ENCODE data around the gene NUDT4.
"Not testable (repeated sequence)": the region's sequence is repeated elsewhere in the genome, so short reads cannot be mapped to it uniquely, and the experiment has no call there.

Gene NUDT4

DNA sequence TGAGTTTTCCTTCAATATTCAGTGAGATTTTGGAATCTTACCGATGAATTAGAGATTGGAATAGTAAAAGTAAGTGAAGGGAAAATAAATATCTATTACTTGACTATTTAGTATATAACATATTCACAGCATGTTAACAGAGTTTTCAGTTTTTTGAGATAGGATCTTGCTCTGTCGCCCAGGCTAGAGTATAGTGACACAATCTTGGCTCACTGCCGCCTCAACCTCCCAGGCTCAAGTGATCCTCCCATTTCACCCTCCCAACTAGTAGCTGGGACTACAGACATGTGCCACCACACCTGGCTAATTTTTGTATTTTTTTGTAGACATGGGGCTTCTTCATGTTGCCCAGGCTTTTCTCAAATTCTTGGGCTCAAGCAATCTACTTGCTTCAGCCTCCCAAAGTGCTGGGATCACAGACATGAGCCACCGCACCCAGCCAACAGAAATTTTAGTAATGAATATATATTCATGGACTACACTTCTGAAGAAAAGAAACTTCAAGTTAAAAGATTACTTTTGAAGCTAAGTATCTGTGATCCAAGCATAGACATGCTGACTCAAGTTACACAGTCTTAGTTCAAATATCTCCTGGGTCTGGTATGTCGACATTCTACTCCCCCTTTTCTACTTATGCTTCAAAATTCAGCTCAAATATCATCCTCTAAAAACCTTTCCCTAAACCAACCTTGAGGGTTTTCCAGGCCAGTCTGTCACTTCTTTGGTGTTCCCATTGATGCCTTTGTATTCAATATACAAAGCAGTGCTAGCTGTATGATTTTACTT, 50.2 kb downstream of the NUDT4 start:
- FAIRE-seq = no peak

DNA sequence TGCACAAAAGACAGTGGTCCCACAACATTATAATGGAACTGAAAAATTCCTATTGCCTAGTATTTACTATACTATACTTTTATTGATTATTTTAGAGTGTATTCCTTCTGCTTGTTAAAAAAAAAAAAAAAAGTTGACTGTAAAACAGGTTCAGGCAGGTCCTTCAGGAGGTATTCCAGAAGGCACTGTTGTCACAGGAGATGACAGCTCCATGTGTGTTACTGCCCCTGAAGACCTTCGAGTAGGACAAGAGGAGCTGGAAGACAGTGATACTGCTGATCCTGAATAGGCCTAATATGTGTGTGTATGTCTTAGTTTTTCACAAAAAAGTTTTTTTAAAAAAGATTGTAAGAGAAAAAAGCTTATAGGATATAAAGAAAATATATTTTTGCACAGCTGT, 51.7 kb downstream of the NUDT4 start:
- DNase-seq (ENCODE audit: low spot score) (no peak), FAIRE-seq (no peak)

More for the DNA sequence above, 50.2 kb downstream of the NUDT4 start:
- no peak for DNase-seq (ENCODE audit: low spot score)

DNA sequence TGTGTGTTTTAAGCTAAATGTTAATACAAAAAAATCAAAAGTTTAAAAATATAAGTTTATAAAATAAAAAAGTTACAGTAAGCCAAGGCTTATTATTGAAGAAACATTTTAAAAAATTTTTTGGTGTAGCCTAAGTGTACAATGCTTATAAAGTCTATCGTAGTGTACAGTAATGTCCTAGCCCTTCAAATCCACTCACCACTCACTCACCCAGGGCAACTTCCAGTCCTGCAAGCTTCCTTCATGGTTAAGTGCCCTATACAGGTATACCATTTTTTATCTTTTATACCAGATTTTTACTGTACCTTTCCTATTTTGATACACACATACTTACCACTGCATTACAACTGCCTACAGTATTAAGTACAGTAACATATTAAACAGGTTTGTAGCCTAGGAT, 52.1 kb downstream of the NUDT4 start:
- DNase-seq (ENCODE audit: low spot score) = no peak
- FAIRE-seq = no peak

DNA sequence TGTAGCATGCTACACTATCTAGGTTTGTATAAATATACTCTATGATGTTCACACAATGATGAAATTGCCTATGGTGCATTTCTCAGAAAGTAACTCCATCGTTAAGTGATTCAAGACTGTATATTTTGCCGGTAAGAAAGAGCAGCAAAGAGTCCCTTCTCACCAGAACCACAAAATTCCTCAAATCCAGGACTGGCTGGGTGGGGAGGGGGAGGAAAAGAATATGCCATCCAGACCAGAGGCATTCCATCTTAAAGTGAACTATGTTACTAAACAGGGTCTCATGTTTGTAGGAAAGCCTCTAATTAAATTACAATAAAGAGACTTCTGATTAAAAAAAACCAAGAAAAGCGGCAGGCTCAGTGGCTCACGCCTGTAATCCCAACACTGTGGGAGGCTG, 52.6 kb downstream of the NUDT4 start:
- no peak for FAIRE-seq
- DNase-seq (ENCODE audit: low spot score) = no peak

DNA sequence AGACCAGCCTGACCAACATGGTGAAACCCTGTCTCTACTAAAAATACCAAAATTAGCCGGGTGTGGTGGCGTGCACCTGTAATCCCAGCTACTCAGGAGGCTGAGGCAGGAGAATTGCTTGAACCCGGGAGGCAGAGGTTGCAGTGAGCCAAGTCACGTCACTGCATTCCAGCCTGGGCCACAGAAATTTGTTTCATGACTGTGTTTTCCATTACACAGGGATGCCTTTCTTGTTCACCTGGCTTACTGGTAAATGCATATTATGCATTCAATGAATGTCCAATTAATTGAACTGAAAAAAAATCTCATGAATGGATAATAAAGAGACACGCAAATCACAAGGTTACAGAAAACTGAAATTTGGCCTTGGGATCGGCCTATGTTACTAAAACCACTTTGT, 54.3 kb downstream of the NUDT4 start:
- not testable (repeated sequence) for DNase-seq (ENCODE audit: low spot score); FAIRE-seq

DNA sequence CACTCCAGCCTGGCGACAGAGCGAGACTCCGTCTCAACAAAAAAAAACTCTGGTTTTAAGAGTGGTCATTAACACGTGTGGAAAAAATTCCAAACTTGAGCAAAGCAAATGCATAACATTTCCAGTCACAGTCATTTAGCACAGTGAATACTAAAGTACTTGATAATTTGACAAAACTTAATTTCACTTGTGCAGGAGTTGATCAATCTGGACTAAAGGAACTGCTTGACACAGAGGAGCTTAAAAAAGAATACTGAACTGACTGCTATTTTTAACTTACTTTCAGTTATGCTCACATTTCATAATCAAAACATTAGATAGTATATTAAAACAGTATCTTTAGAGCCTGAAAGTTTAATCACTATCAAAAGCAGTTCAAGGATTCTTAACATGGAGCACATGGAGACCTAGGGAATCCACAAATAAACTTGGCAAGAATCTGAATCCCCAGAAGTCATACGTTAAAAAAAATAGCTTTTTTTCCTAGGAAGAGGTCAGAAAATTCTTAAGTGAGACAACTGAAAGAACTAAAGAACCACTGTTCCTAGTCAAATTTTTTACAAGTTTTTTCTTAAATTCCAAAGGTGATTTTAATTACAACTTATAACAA, 56.6 kb downstream of the NUDT4 start:
- DNase-seq (ENCODE audit: low spot score) (no peak), FAIRE-seq (no peak)

DNA sequence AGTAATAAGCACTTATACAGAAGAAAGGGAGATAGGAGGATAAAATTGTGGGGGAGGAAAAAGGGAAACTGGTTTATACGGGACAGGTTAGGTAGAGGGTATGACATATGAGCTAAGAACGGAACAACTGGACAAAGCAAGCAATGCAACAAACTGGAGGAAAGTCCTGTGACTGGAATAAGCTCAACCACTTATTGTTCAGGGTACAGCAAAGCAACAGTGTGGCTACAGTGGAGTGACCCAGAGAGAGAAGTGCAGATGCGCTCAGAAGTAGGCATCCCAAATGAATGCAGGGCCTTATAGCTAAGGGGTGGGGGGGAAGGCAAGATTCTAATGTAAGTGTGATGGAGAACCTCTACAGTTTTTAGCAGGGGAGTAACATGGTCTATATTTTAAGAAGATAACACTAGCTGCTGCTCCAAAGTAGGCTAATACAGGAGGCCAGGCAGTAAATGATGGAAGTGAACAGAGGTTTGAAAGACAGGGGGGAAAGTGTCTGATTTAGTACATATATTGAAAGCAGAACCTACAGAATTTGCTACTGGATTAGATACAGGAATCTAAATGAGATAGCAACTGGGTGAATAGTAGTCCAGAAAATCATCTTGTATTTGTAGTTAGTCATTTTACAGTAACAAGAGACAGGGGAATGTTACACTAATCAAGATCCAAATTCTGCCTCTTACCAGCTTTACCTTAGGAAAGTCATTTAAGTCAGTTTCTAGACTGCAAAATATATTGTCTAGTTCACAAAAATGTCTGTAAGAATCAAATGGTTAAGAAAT, 60.7 kb downstream of the NUDT4 start:
- DNase-seq (ENCODE audit: low spot score) (no peak), FAIRE-seq (no peak)

DNA sequence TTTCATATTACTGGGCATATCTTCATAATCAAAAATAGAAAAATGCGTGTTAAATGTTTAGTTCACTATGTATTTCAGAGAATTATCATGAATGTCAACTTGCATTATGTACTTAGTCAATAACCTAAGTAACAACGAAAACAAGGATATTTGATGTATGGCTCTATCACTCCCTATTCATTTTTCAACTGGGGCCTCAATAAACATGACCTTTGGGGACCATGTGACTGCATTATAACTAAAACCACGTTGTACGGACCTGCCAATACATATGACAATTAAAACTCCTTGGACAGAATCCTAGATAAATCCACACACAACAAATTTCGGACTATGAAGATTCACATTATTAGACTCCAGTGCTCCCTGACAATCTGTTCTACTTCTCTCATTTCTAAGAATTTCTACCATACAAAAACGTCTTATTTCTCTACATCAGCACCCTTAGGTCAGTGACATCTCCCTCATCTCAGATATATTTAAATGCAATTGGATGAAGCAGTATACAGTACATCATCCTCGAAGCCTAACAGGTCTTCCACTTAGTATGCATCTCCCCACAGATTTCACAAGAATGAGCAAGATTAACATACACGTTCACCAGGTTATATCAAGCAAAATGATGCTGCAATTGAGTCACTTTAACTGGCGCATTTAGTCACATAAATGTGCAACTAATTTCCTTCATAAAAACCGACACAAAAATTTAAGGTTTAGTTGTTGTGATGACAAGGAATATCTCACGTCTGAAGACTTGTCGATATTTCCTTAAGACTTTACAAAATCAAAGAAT, 62.5 kb downstream of the NUDT4 start:
- no peak for FAIRE-seq
- no peak for DNase-seq (ENCODE audit: low spot score)

DNA sequence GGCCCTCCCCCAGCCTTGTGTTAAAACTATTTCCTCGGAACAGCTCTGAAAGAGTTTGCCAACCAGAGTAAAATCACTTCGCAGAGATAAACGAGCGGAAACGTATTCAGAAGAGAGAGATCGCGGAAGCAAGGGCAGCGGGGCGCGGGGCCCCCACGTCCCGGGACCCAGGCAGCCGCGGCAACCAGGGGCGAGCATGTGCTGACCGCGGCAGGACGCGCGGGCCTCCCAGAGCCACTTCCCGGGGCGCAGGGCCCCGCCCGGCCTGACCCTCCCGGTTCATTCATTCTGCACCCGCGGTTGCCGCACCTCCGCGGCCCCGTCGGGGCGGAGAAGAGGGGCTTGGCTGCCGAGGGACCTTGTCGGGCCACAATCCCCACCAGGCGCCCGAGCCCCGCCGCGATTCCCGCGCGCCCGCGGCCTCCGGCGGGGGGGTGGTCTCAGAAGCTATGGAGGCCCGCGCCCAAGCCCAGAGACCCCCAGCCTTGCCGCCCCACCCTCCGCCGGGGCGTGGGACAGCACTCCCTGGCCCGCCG, 63.4 kb downstream of the NUDT4 start:
- FAIRE-seq = no peak
- no peak for DNase-seq (ENCODE audit: low spot score)

DNA sequence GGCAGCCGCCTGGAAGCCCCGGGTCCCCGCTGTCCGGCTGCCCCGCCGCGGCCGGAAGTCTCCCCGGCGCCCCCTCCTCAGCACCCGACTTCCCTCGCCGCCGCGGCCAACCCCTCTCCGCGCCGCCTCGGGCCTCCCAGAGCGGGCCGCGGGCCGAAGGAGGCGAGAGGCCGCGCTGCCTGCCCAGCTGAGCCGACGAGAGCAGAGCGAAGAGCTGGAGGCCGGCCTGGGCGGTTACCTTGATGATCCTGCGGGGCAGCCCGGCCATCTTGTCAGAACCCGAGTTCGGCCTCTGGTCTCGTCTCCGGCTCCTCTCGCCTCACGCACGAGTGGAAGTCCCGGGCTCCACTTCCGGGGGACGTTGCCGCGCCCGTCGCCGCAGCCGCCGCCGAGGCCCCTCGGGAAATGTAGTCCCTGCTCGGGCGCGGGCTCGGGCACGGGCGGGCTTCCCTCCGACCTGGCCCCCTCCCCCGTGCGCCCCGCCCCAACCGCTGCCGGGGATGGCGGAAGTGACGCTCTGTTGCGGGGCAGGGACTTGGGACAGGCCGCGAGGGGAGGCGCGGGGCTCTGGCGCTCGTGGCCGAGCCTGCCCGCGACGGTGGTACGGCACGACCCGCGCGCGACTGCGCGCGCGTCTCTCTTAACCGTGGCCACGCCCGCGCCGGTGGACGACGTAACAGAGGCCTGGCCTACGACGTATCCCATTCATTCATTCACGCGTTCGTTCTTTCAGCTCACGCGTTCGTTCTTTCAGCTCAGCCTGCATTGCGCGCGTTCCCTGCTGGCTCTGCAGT, 64.1 kb downstream of the NUDT4 start, which contains the start of gene UBE2N:
TSS of gene UBE2N (minus strand) at position 331 of the 794 bp plus-strand sequence. CDS start at position 268, 63 bp downstream.
- no peak for FAIRE-seq
- peak; percentile 84 for DNase-seq (ENCODE audit: low spot score)

DNA sequence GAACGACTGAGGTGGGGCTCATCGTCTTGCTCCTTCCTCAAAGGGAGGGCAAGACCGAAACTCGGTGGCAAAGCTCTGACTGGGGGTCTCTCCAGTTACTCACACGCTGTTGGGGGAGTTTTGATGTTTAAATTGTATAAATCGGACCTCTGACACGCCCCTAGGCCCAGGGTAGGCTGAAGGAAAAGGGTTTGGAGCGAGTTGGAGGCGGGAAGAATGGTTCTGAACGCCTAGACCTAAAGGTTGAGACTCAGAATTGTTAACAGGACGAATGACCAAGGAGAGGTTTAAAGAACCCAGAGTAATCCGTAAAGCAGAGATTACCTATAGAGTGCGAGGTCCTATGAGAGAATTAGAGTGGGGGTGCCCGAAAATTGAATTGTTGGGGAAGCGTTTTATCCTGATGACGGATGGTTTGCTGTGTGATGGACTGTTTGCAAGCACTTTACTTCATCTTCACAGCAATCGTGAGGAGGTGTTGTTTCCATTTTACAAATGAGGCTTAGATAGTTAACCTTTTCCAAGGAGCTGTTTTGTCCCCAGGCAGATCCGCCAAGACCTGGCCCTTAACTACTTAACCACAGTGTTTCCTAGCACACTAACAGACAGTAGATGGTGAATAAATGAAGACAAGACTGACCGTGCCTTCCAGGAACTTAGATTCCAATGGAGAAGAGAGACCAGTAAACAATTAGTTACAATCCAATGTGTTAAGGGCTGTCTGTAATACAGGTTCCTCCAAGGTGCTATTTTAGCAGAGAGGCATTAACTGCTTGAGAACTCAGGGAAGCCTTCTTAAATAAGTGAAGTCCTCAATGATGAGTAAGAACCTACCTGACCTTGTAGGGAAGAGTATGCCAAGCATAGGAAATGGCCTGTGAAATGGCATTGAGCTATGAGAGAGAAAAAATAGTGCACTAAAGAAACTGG, 65.0 kb downstream of the NUDT4 start:
- FAIRE-seq = no peak

DNA sequence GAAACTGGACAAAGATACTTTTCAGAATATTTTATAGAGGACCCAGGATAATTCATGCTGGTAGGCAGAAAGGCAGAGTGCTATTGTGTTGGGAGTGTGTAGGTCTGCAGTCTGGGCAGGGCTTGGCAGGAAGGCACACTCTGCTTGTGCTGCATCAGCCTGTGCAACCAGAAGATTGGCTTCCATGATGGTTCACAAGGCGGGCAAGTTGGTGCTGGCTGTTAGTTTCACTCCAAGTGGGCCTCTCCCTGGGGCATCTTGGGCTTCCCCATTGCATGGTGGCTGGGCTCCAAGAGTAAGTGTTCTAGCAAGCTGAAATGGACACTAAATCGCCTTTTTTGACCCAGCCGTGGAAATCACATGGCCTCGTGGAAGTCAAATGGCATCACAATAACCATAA, 65.9 kb downstream of the NUDT4 start:
- FAIRE-seq = no peak
- DNase-seq (ENCODE audit: low spot score) = no peak

More for the DNA sequence above, 65.0 kb downstream of the NUDT4 start:
- DNase-seq (ENCODE audit: low spot score) = no peak

DNA sequence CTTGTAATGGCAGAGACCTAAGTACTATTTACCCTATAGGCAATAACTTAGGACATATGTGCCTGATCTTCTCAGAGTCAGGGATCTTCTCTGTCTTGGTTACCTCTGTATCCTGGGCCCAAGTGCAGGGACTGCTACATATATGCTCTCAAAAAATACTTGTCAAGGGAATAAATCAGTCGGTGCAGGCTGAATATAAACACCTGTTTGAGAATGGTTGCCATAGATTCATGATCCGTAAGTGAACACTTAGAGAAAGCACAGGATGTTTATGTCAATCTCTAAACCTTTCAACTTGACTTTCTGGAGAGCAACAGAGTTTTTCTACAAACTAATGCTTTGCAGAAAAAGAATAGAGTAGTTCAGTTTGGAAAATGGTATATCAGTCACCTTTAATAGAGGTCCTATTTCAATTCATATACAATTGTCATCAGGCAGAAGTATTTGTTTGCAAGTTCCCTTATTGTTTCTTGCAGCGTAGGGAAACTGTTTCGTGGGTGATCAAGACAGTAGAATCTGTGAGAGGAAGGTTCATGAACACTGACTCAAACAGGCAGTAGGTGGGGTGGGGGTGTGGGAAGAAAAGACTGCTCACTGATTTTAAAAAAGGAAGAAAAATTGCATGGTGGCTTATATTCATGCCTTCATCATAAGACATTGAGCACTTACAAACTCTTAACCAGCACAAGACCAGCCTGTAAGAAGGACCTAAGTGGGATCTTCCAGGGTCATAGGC, 70.0 kb downstream of the NUDT4 start:
- FAIRE-seq (no peak), DNase-seq (ENCODE audit: low spot score) (no peak)

DNA sequence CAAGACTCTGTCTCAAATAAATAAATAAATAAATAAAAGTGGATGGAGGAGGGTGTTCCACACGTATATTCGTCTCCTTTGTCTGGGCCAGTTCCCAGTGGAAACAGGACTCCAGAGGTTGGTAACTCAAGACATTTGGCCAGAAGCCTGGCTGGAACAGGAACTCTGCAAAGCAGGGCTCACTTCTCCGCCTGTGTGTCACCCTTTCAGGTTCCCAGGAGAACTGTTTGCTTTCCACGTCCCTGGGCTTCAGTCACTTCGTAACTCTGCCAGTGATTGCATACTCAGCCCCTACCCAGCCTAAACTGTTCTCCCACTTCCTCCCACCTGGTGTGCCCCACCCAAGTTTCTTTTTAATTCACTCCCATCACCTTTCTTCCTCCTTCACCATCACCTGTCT, 71.1 kb downstream of the NUDT4 start:
- DNase-seq (ENCODE audit: low spot score) (no peak), FAIRE-seq (no peak)

DNA sequence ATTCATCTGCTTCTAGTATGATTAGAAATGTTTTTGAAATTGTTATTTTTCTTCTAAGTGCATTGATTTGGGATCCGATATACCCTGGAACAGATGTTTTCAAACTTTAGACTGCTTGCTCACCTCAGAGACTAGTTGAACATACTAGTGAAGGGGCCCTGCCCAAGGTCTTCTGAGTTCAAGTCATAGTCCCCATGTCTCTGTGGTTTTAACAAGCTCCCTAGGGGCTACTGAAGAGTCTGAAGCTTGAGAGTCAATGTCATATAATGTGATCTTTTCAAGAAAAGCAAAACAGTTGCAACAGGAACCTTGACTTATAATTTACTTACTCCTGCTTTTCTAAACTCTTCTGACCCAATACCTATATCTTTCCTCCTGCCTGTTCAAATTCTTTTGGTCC, 71.6 kb downstream of the NUDT4 start:
- DNase-seq (ENCODE audit: low spot score) = no peak
- no peak for FAIRE-seq

DNA sequence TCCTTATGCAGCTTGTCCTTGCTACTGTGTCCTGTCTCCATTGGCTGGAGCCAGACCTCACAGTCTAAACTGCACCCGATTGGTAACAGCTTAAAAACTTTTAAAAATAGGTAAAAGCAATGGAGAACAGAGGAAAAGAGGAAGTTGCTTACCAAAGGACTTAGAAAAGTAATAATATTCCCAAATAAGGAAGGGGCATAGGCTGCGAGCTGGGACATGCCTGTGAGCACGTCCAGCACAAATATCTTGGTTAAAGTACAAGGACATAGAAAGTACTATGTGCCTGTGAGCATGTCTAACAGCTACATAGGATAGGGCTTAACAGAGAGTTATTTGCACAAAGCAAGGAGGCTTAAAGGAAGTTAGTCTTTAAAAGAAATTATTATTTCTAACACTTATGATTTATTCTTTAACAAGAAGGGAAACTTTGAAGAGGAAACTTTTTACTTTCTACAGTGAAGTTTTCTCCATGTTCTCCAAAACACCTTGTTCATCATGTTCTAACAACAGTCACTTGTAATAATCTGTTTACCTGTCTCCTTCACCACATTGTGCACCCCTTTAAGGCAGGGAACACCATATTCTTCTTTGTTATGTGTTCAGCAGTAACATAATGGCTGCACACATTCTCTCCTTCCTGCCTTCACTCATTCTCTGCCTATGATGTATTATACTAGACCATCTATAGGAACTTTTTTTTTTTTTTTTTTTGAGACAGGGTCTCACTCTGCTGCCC, 73.9 kb downstream of the NUDT4 start:
- FAIRE-seq (no peak), DNase-seq (ENCODE audit: low spot score) (no peak)

DNA sequence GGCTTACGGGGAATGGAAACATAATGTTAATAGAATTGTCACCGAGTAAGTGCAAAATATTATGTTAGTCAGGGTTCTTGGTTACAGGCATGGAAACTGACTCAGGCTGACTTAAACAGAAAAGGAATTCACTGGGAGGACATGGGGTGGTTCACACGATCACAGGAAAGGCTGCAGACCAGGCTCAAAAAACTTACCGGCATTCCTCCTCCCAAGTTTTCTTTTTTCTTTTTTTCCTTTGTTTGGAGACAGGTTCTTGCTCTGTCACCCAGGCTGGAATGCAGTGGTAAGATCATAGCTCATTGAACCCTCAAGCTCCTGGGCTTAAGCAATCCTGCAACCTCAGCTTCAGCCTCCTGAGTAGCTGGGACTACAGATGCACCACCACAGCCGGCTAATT, 75.9 kb downstream of the NUDT4 start:
- FAIRE-seq (no peak), DNase-seq (ENCODE audit: low spot score) (peak; percentile 47)

DNA sequence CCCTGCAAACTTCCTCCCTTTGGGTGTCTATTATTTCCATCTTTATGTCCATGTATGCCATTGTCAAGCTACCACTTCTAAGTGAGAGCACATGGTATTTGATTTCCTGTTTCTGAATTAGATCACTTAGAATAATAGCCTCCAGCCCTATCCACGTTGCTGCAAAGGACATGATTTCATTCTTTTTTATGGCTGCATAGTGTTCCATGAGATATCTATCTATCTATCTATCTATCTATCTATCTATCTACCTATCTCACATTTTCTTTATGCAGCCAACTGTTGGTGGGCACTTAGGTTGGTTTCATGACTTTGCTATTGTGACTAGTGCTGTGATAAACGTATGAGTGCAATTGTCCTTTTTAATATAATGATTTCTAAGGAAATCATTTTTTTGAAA, 78.4 kb downstream of the NUDT4 start:
- DNase-seq (ENCODE audit: low spot score) (no peak), FAIRE-seq (no peak)
